Measurements from ENCODE around the gene KIR2DL1. TPM values are rescaled to one million over a fixed set of nuclear protein-coding genes. Genes with fewer than 3 reads are reported as not detected.
"Not testable (repeated sequence)": the region's sequence is repeated elsewhere in the genome, so short reads cannot be mapped to it uniquely, and the experiment has no call there.

The KIR2DL1 gene
- total and polyA plus RNA-seq, 12 donors, result 0.04 to 0.16 TPM; not detected in 10

- TF ChIP-seq CTCF (IDR thresholded peaks at IDR 0.05), result no peak
- DNase-seq (no peak), ATAC-seq (no peak)
- Histone ChIP-seq H3K4me3 (no peak overlapping the region), H3K36me3 (no peaks in the 10 kb centered on the region), H3K9me3 (peaks cover 0 to 7% (median 0%) of the 10 kb centered on the region in 11 donors), H3K27me3 (peaks cover 0 to 5% (median 0%) of the 10 kb centered on the region in 7 donors), H3K4me1 (no peaks in the 10 kb centered on the region), H3K27ac (no peak overlapping the region)
- intact Hi-C loops (cut with DNase I), result no loop called here
- WGBS, 2 donors, result 42 to 50% methylated on average over 3 of the region's 3 CpGs
Measured at GRCh38 chr19:54728167-54728566, 41.4 kb upstream of the KIR2DL1 start.

GRCh38 chr19:54729416-54730188 is 40.0 kb upstream of the KIR2DL1 start:
- Histone ChIP-seq H3K4me1 (no peaks in the 10 kb centered on the region), H3K27me3 (peaks cover 0 to 5% (median 0%) of the 10 kb centered on the region in 7 donors), H3K4me3 (no peak overlapping the region), H3K9me3 (peaks cover 0 to 15% (median 0%) of the 10 kb centered on the region in 11 donors), H3K36me3 (no peaks in the 10 kb centered on the region), H3K27ac (no peak overlapping the region)
- intact Hi-C loops (cut with DNase I), result loop anchor here in 1 of 10 donors (10.0 kb wide), 1 partner anchor 115 kb away; no protein-coding TSS in a partner anchor
- 64 to 68% methylated on average over 15 of the region's 15 CpGs for WGBS, 2 donors
- TF ChIP-seq CTCF (IDR thresholded peaks at IDR 0.05), result no peak
- ATAC-seq (no peak), DNase-seq (no peak)

- no peak for TF ChIP-seq CTCF (IDR thresholded peaks at IDR 0.05)
- no peak for DNase-seq
Measured at GRCh38 chr19:54731191-54731590, 38.4 kb upstream of the KIR2DL1 start.

GRCh38 chr19:54738306-54738705 is 31.3 kb upstream of the KIR2DL1 start, which contains the start of gene KIR2DL3:
TSS of gene KIR2DL3 (plus strand) at chr19:54738513. CDS start at chr19:54738546, 33 bp downstream.
- intact Hi-C loops (cut with DNase I), result loop anchor here in 3 of 10 donors (2.0 to 10.0 kb wide), 3 partner anchors 106 to 110 kb away; no protein-coding TSS in a partner anchor
- 87 to 88% methylated on average over 14 to 16 of the region's 16 CpGs for WGBS, 2 donors
- DNase-seq, H3K27ac ChIP-seq, H3K4me3 ChIP-seq, H3K27me3 ChIP-seq, H3K36me3 ChIP-seq, H3K4me1 ChIP-seq, ATAC-seq: not testable (repeated sequence)
- peaks cover 0 to 11% (median 0%) of the 10 kb centered on the region in 11 donors for H3K9me3 ChIP-seq

More at GRCh38 chr19:54731191-54731590, 38.4 kb upstream of the KIR2DL1 start:
- Histone ChIP-seq H3K36me3 (no peaks in the 10 kb centered on the region), H3K27ac (no peak overlapping the region), H3K4me3 (no peak overlapping the region), H3K9me3 (peaks cover 0 to 16% (median 0%) of the 10 kb centered on the region in 11 donors), H3K27me3 (peaks cover 0 to 5% (median 0%) of the 10 kb centered on the region in 7 donors), H3K4me1 (no peaks in the 10 kb centered on the region)
- 53 to 55% methylated on average over 8 of the region's 8 CpGs for WGBS, 2 donors
- intact Hi-C loops (cut with DNase I), result loop anchor here in 1 of 10 donors (10.0 kb wide), 1 partner anchor 114 kb away; no protein-coding TSS in a partner anchor
- no peak for ATAC-seq

All from heart right ventricle (tissue), 16 donors.